Astrocyte (in vitro differentiated cells and primary cell): Measurements from ENCODE around the gene FSTL4.

ENCODE experiments used
- EZH2 ChIP-seq: IDR thresholded peaks from 2 replicates; pipeline ENCODE4 v1.6.1; 2012; ENCODE audit warnings: mild to moderate bottlenecking, low read length, inconsistent platforms; ENCODE audit not compliant: insufficient read depth
- TF ChIP-seq, protein P1 (sequence below): IDR thresholded peaks from 2 replicates; pipeline ENCODE4 v1.5.1; 2011; ENCODE audit warnings: low read depth, mild to moderate bottlenecking, inconsistent platforms, low read length, moderate library complexity; ENCODE audit not compliant: insufficient read depth

DNA sequence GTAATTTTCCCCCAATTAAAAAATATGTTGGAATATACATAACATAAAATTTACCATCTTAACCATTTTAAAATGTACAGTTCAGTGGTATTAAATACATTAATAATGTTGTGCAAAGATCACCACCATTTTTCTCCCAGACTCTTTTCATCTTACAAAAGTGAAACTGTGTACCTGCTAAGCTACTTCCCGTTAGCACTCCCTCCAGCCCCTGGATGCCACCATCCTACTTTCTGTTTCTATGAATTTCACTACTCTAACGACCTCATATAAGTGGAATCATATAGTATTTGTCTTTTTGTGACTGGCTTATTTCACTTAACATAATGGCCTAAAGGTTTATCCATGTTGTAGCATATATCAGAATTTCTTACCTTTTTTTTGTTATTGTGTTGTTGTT, 447.6 kb downstream of the FSTL4 start:
- TF ChIP-seq, protein P1, sequence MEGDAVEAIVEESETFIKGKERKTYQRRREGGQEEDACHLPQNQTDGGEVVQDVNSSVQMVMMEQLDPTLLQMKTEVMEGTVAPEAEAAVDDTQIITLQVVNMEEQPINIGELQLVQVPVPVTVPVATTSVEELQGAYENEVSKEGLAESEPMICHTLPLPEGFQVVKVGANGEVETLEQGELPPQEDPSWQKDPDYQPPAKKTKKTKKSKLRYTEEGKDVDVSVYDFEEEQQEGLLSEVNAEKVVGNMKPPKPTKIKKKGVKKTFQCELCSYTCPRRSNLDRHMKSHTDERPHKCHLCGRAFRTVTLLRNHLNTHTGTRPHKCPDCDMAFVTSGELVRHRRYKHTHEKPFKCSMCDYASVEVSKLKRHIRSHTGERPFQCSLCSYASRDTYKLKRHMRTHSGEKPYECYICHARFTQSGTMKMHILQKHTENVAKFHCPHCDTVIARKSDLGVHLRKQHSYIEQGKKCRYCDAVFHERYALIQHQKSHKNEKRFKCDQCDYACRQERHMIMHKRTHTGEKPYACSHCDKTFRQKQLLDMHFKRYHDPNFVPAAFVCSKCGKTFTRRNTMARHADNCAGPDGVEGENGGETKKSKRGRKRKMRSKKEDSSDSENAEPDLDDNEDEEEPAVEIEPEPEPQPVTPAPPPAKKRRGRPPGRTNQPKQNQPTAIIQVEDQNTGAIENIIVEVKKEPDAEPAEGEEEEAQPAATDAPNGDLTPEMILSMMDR = no peak
- no peak for TF ChIP-seq EZH2
